ENCODE results near the gene SLC6A9. TPM values are rescaled to one million over a fixed set of nuclear protein-coding genes. Genes with fewer than 3 reads are reported as not detected.
A peak's percentile ranks its signal among the peaks of the same experiment; 100 is the strongest.

SLC6A9 gene
- total and polyA plus RNA-seq, 4 experiments from 2014 or later = 0.75 to 0.84 TPM; not detected in 2

DNA sequence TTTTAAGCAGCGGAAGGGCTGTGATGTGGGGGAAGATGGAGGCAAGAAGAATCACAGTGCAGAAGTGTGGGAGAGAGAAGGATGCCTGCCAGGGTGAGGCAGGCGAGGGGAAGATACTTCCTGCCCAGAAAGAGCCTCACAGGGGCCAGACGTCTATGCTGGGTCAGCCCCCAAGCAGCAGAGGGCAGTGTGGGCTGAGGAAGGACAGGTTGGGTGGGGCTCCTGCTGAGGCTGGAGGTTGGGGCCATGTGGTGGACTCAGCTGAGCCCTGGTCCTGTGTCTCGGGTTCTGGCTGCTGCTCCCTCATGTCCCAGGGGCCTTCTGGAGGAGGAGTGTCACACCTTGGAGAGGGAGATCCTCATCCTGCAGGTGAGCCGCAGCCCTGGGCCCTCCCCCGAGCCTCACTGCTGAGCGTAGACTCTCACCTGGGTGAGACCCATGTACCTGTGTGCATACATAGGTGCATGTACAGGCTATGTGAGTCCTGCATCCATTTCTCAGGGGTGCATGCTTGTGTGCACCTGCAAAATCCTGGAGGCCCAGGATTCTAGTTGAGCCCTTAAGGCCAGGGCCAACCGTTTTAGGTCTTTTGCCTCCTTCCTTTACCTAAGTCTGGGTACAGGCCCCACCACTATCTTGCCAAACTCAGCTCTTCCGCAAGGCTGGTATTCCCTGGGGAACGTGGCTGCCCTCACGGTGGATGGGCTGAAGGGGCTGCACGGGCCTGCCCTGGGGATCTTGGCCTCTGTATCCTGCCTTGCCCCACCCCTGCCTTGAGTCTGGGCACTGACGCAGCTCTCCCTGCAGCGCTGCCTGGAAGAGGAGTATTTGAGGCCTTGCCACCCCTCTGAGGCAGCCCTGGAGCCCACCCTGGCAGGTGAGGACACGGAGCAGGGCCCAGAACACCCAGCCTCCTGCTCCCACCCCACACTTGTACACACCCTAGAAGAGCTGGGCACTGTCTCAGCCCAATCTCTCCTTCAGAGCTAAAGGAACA is 36.2 kb downstream of the SLC6A9 start:
- intact Hi-C loops (cut with micrococcal nuclease) = no loop called here
- Histone ChIP-seq H3K27me3 (ENCODE audit: insufficient read depth, low read length) (no peaks in the 10 kb centered on the region), H3K4me1 (ENCODE audit: insufficient read depth, low read length) (peaks cover 14% of the 10 kb centered on the region), H3K9me3 (ENCODE audit: control insufficient read depth in 1 of 2, low read length in 2 of 2) (no peaks in the 10 kb centered on the region), H3K4me3 (ENCODE audit: low read length in 2 of 2) (no peak overlapping the region), H3K36me3 (ENCODE audit: insufficient read depth, low read length) (no peaks in the 10 kb centered on the region), H3K27ac (ENCODE audit: low read depth, low read length) (no peak overlapping the region)
- CTCF ChIA-PET (ENCODE audit: partially characterized antibody) = interaction anchor here (1.5 to 2.2 kb wide), 2 partner anchors 10 to 41 kb away, joined by 4 to 7 read pairs; no protein-coding TSS in a partner anchor
- no peaks in the 10 kb centered on the region for H3K27me3 Mint-ChIP-seq
- no peak overlapping the region for H3K27ac Mint-ChIP-seq
- POLR2A ChIA-PET (ENCODE audit: partially characterized antibody) = no interaction called here
- H3K36me3 Mint-ChIP-seq = peaks cover 0 to 4% of the 10 kb centered on the region in 2 donors
- peaks cover 5 to 21% (median 14%) of the 10 kb centered on the region in 4 donors for H3K4me1 Mint-ChIP-seq
- H3K9me3 Mint-ChIP-seq = no peaks in the 10 kb centered on the region
- H3K4me3 Mint-ChIP-seq = peak overlapping the region in 1 of 8 donors; percentile 54
- no peak for DNase-seq

- intact Hi-C loops (cut with micrococcal nuclease) = no loop called here
- H3K4me1 ChIP-seq (ENCODE audit: insufficient read depth, low read length) = peaks cover 14% of the 10 kb centered on the region
- DNase-seq = no peak
- H3K9me3 Mint-ChIP-seq = no peaks in the 10 kb centered on the region
- H3K9me3 ChIP-seq (ENCODE audit: control insufficient read depth in 1 of 2, low read length in 2 of 2) = no peaks in the 10 kb centered on the region
- no peak overlapping the region for H3K4me3 Mint-ChIP-seq
- H3K36me3 ChIP-seq (ENCODE audit: insufficient read depth, low read length) = no peaks in the 10 kb centered on the region
- H3K4me1 Mint-ChIP-seq = peaks cover 5 to 21% (median 14%) of the 10 kb centered on the region in 4 donors
- H3K36me3 Mint-ChIP-seq = peaks cover 0 to 4% of the 10 kb centered on the region in 2 donors
- CTCF ChIA-PET (ENCODE audit: partially characterized antibody) = interaction anchor here (0.7 to 2.2 kb wide), 3 partner anchors 11 to 1696 kb away, joined by 4 to 7 read pairs (median 7); no protein-coding TSS in a partner anchor
- H3K27ac Mint-ChIP-seq = peak overlapping the region in 1 of 7 donors; percentile 64
- H3K27me3 Mint-ChIP-seq = no peaks in the 10 kb centered on the region
- H3K27ac ChIP-seq (ENCODE audit: low read depth, low read length) = no peak overlapping the region
- H3K27me3 ChIP-seq (ENCODE audit: insufficient read depth, low read length) = no peaks in the 10 kb centered on the region
- POLR2A ChIA-PET (ENCODE audit: partially characterized antibody) = no interaction called here
- no peak overlapping the region for H3K4me3 ChIP-seq (ENCODE audit: low read length in 2 of 2)
Observed at GRCh38 chr1:43994071-43994470, 37.2 kb downstream of the SLC6A9 start.

- intact Hi-C loops (cut with micrococcal nuclease) = no loop called here
- ChIA-PET CTCF (ENCODE audit: partially characterized antibody) (interaction anchor here (0.7 to 1.3 kb wide), 4 partner anchors 11 to 230 kb away, joined by 3 to 7 read pairs (median 4); no protein-coding TSS in a partner anchor), POLR2A (ENCODE audit: partially characterized antibody) (interaction anchor here (0.5 to 2.6 kb wide), 3 partner anchors 16 to 1527 kb away, joined by 3 to 15 read pairs (median 4); partner anchors contain the start of gene ATP6V0B)
- H3K4me3 Mint-ChIP-seq = peak overlapping the region in 3 of 8 donors; percentile 1 to 92 (median 77)
- no peaks in the 10 kb centered on the region for H3K27me3 Mint-ChIP-seq
- peak overlapping the region in 1 of 7 donors; percentile 64 for H3K27ac Mint-ChIP-seq
- H3K9me3 ChIP-seq (ENCODE audit: control insufficient read depth in 1 of 2, low read length in 2 of 2) = no peaks in the 10 kb centered on the region
- no peak for DNase-seq
- no peaks in the 10 kb centered on the region for H3K9me3 Mint-ChIP-seq
- H3K36me3 Mint-ChIP-seq = peaks cover 0 to 4% of the 10 kb centered on the region in 2 donors
- no peak overlapping the region for H3K27ac ChIP-seq (ENCODE audit: low read depth, low read length)
- peaks cover 14% of the 10 kb centered on the region for H3K4me1 ChIP-seq (ENCODE audit: insufficient read depth, low read length)
- H3K36me3 ChIP-seq (ENCODE audit: insufficient read depth, low read length) = no peaks in the 10 kb centered on the region
- H3K4me3 ChIP-seq (ENCODE audit: low read length in 2 of 2) = no peak overlapping the region
- no peaks in the 10 kb centered on the region for H3K27me3 ChIP-seq (ENCODE audit: insufficient read depth, low read length)
- H3K4me1 Mint-ChIP-seq = peaks cover 5 to 21% (median 14%) of the 10 kb centered on the region in 4 donors
Observed at GRCh38 chr1:43993206-43993914, 37.9 kb downstream of the SLC6A9 start.

DNA sequence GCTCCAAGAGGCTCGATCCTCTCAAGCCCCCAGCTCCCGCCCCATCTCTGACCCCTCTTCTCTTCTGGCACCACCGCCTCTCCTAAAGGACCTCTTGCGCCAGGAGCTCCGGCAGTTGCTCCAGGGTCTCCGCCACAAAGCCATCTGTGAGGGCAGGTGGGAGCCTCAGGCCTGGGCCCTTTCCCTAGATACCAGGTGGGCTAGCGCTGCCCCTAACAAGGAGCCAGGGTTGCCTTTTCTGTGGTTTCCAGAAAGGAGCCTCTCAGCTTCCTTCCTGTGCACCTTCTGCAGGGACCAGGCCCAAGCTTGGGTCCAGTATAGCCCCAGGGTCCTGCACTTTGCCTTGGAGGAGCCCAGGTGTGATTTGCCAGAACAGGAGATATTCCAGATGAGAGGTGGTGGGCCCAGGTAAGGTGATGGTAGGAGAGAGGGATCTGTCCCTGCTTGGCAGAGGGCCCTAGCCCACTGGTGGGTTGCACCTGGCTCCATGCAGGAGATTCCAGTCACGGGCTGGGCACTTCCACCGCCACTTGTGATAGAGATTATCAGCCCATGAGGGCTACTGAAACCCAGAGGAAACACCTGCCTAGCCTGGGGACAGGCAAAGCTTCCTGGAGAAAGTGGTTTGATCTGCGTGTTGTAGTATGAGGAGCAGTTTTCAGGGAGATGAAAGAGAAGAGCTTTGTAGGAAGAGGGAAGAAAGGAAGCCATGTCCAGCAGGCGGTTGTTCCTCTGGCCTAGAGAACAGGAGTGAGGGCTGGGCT is 38.8 kb downstream of the SLC6A9 start:
- H3K36me3 ChIP-seq (ENCODE audit: insufficient read depth, low read length) = no peaks in the 10 kb centered on the region
- peak overlapping the region; percentile 46 to 74 for H3K4me3 ChIP-seq (ENCODE audit: low read length in 2 of 2)
- no peaks in the 10 kb centered on the region for H3K27me3 ChIP-seq (ENCODE audit: insufficient read depth, low read length)
- intact Hi-C loops (cut with micrococcal nuclease) = no loop called here
- DNase-seq = no peak
- peaks cover 14% of the 10 kb centered on the region for H3K4me1 ChIP-seq (ENCODE audit: insufficient read depth, low read length)
- ChIA-PET POLR2A (ENCODE audit: partially characterized antibody) (interaction anchor here (0.5 to 2.6 kb wide), 5 partner anchors 15 to 1528 kb away, joined by 3 to 15 read pairs (median 5); partner anchors contain the start of genes ATP6V0B and IPO13), CTCF (ENCODE audit: partially characterized antibody) (interaction anchor here (0.7 to 1.5 kb wide), 8 partner anchors 12 to 229 kb away, joined by 3 to 7 read pairs (median 4); no protein-coding TSS in a partner anchor)
- Mint-ChIP-seq H3K4me1 (peaks cover 5 to 21% (median 14%) of the 10 kb centered on the region in 4 donors), H3K27ac (peak overlapping the region in 6 of 7 donors; percentile 37 to 94 (median 66)), H3K9me3 (peaks cover 0 to 2% (median 0%) of the 10 kb centered on the region in 8 donors), H3K27me3 (no peaks in the 10 kb centered on the region), H3K36me3 (peaks cover 0 to 4% of the 10 kb centered on the region in 2 donors), H3K4me3 (peak overlapping the region; percentile 77 to 98 (median 94))
- H3K9me3 ChIP-seq (ENCODE audit: control insufficient read depth in 1 of 2, low read length in 2 of 2) = no peaks in the 10 kb centered on the region
- H3K27ac ChIP-seq (ENCODE audit: low read depth, low read length) = peak overlapping the region; percentile 70

GRCh38 chr1:43991476-43992231 is 39.6 kb downstream of the SLC6A9 start, which contains the start of gene CCDC24:
CCDC24 (plus strand) TSS chr1:43991599; CDS start chr1:43991879, 280 bp downstream.
- Histone ChIP-seq H3K4me1 (ENCODE audit: insufficient read depth, low read length) (peaks cover 14% of the 10 kb centered on the region), H3K9me3 (ENCODE audit: control insufficient read depth in 1 of 2, low read length in 2 of 2) (no peaks in the 10 kb centered on the region), H3K27me3 (ENCODE audit: insufficient read depth, low read length) (no peaks in the 10 kb centered on the region), H3K4me3 (ENCODE audit: low read length in 2 of 2) (peak within 1 kb of the TSS; percentile 46 to 74), H3K27ac (ENCODE audit: low read depth, low read length) (peak within 1 kb of the TSS; percentile 70), H3K36me3 (ENCODE audit: insufficient read depth, low read length) (no peaks in the 10 kb centered on the region)
- Mint-ChIP-seq H3K27me3 (no peaks in the 10 kb centered on the region), H3K9me3 (peaks cover 0 to 2% (median 0%) of the 10 kb centered on the region in 8 donors), H3K4me1 (peaks cover 5 to 21% (median 14%) of the 10 kb centered on the region in 4 donors), H3K27ac (peak within 1 kb of the TSS; percentile 71 to 95 (median 93)), H3K36me3 (peaks cover 0 to 4% of the 10 kb centered on the region in 2 donors), H3K4me3 (peak within 1 kb of the TSS; percentile 92 to 98 (median 94))
- ChIA-PET POLR2A (ENCODE audit: partially characterized antibody) (interaction anchor here (1.0 to 2.6 kb wide), 4 partner anchors 17 to 45 kb away, joined by 5 to 15 read pairs (median 6); partner anchors contain the start of genes ATP6V0B, DPH2 and IPO13), CTCF (ENCODE audit: partially characterized antibody) (interaction anchor here (1.0 to 1.5 kb wide), 4 partner anchors 13 to 57 kb away, joined by 4 to 5 read pairs (median 4); no protein-coding TSS in a partner anchor)
- intact Hi-C loops (cut with micrococcal nuclease) = loop anchor here (1.0 kb wide), 3 partner anchors 16 to 45 kb away; partner anchors contain the start of gene IPO13
- peak; percentile 62 to 81 (median 69) for DNase-seq
